OCI-LY1 (cell line): ENCODE results near the gene RNPEPL1.

Experiments used
- H2AFZ ChIP-seq: fragments of 200-600 bp; sonication (generic), shearing (Covaris generic); 2 replicates; pipeline ENCODE4 v1.6.0; 2014; ENCODE audit warnings: antibody characterized with exemption, mild to moderate bottlenecking, low read length
- H3F3A ChIP-seq: fragments of 200-600 bp; sonication (generic), shearing (Covaris generic); 2 replicates; pipeline ENCODE4 v1.6.0; 2014; ENCODE audit warnings: mild to moderate bottlenecking, antibody characterized with exemption, low read length, moderate library complexity; ENCODE audit not compliant: insufficient read depth
- H3K27ac ChIP-seq: fragments of 200-600 bp; sonication (generic); 2 replicates; pipeline ENCODE4 v1.5.1; 2014; ENCODE audit warnings: low read length, mixed run types, mild to moderate bottlenecking, low read depth; ENCODE audit not compliant: poor library complexity, severe bottlenecking
- H3K27me3 ChIP-seq: fragments of 200-600 bp; sonication (generic); 2 replicates; pipeline ENCODE4 v1.6.0; 2014; ENCODE audit warnings: antibody characterized with exemption, mild to moderate bottlenecking, low read length, moderate library complexity; ENCODE audit not compliant: insufficient read depth
- H3K36me3 ChIP-seq: fragments of 200-600 bp; sonication (generic); 2 replicates; pipeline ENCODE4 v1.6.1; 2014; ENCODE audit warnings: mild to moderate bottlenecking, antibody characterized with exemption, low read length, moderate library complexity, mixed read lengths; ENCODE audit not compliant: insufficient read depth
- H3K4me1 ChIP-seq: fragments of 200-600 bp; sonication (generic); 2 replicates; pipeline ENCODE4 v1.5.1; 2014; ENCODE audit warnings: mild to moderate bottlenecking, low read length, moderate library complexity; ENCODE audit not compliant: insufficient read depth, severe bottlenecking
- H3K4me2 ChIP-seq: fragments of 200-600 bp; sonication (generic), shearing (Covaris generic); 2 replicates; pipeline ENCODE4 v1.6.1; 2014; ENCODE audit warnings: low read length
- H3K4me3 ChIP-seq: fragments of 200-600 bp; sonication (generic); 2 replicates; pipeline ENCODE4 v1.5.1; 2014; ENCODE audit warnings: low read length, low read depth, mild to moderate bottlenecking, mixed read lengths; ENCODE audit not compliant: poor library complexity, severe bottlenecking
- H3K79me2 ChIP-seq: fragments of 200-600 bp; shearing (Covaris generic); 2 replicates; pipeline ENCODE4 v1.6.1; 2016; ENCODE audit warnings: mixed run types, low read length, mixed read lengths; ENCODE audit not compliant: insufficient read depth
- H3K9ac ChIP-seq: fragments of 200-600 bp; sonication (generic), shearing (Covaris generic); 2 replicates; pipeline ENCODE4 v1.6.1; 2014; ENCODE audit warnings: mild to moderate bottlenecking, low read length, mixed read lengths
- H3K9me2 ChIP-seq: fragments of 200-600 bp; sonication (generic), shearing (Covaris generic); 2 replicates; pipeline ENCODE4 v1.6.1; 2014; ENCODE audit warnings: low read depth, mild to moderate bottlenecking, low read length, mixed read lengths
- H3K9me3 ChIP-seq: fragments of 200-600 bp; shearing (Covaris generic); 2 replicates; pipeline ENCODE4 v1.6.1; 2014; ENCODE audit warnings: low read length, mixed read lengths
- H4K20me1 ChIP-seq: fragments of 200-600 bp; sonication (generic), shearing (Covaris generic); 2 replicates; pipeline ENCODE4 v1.6.0; 2016; ENCODE audit warnings: mild to moderate bottlenecking, low read length; ENCODE audit not compliant: insufficient read depth
- EZH2 ChIP-seq: fragments of 200-600 bp; sonication (generic), shearing (Covaris generic); IDR thresholded peaks from 2 replicates; pipeline ENCODE4 v1.8.0; 2017; ENCODE audit warnings: borderline replicate concordance, mixed run types, mild to moderate bottlenecking, antibody characterized with exemption, low read length, moderate library complexity, mixed read lengths
- TF ChIP-seq, protein P1 (sequence below): fragments of 200-600 bp; sonication (generic), shearing (Covaris generic); IDR thresholded peaks from 2 replicates; pipeline ENCODE4 v1.5.1; 2017; ENCODE audit warnings: mild to moderate bottlenecking, antibody characterized with exemption, low read length, moderate library complexity, mixed read lengths

The RNPEPL1 gene

DNA sequence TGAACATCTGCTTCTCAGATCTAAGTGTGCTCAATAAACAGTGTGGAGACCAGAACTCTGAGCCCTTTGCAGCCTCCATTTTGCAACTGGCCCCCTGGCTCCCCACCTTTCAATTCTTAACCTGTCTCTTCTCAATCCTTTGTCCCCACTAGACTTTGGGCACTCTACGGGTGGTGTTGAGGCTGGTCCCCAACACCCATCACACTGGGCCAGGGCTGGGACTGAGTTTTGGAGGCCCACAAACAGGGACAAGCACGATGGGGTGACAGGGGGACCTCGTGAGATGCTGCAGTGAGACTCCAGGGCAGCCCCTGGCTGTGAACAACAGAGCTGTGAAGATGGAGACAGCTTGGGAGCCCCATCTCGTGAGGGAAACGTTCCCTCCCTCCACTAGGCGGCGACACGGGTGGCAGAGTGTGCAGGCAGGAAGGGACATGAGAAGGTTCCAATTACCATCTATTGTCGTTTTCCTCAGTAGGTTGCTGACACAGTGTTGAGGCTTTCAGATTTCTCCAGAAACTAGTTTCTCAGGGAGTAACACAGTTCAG is 11.7 kb upstream of the RNPEPL1 start:
- Histone ChIP-seq H3F3A (no peaks in the 10 kb centered on the region), H3K9me3 (no peaks in the 10 kb centered on the region), H3K4me1 (peaks cover 35% of the 10 kb centered on the region), H3K79me2 (peaks cover 5% of the 10 kb centered on the region; the same call in 1 of the 2 replicates), H3K36me3 (peaks cover 29% of the 10 kb centered on the region), H3K4me3 (no peak overlapping the region), H4K20me1 (no peaks in the 10 kb centered on the region), H3K9me2 (no peaks in the 10 kb centered on the region), H3K4me2 (no peak overlapping the region), H3K9ac (no peak overlapping the region), H2AFZ (no peak overlapping the region), H3K27me3 (no peaks in the 10 kb centered on the region), H3K27ac (no peak overlapping the region)
- TF ChIP-seq EZH2, result no peak
- TF ChIP-seq, protein P1, sequence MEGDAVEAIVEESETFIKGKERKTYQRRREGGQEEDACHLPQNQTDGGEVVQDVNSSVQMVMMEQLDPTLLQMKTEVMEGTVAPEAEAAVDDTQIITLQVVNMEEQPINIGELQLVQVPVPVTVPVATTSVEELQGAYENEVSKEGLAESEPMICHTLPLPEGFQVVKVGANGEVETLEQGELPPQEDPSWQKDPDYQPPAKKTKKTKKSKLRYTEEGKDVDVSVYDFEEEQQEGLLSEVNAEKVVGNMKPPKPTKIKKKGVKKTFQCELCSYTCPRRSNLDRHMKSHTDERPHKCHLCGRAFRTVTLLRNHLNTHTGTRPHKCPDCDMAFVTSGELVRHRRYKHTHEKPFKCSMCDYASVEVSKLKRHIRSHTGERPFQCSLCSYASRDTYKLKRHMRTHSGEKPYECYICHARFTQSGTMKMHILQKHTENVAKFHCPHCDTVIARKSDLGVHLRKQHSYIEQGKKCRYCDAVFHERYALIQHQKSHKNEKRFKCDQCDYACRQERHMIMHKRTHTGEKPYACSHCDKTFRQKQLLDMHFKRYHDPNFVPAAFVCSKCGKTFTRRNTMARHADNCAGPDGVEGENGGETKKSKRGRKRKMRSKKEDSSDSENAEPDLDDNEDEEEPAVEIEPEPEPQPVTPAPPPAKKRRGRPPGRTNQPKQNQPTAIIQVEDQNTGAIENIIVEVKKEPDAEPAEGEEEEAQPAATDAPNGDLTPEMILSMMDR, result peak; percentile 70

DNA sequence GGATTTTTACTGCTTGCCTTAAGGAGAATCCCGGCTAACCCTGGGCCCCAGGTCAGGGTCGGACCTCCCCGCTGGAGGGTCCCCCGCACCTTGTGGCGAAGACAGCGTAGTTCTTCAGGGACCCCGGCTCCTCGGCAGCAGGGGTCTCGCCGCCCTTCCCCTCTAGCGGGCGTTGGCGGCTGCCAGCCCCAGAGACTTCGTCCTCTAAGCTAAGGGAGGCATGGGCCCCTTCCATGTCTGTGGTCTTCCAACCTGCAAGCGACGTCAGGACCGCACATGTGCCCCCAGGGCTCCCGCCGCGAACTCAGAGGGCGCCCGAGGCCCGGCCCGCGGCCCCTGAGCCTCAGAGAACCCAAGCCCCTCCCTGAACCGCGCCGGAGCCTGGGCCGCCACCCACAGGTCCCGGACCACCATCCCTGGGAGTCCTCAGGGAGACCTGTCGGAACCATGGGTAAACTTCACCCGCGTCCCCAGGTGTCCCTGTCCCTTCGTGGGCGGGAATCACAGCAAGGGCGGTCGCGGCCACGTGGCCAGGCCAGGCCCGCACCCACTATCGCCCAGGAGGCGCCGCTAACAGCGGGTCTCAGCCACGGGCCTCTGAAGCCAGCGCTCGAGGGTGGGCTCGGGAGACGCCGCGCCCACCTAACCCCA is 11.1 kb upstream of the RNPEPL1 start:
- TF ChIP-seq EZH2, result no peak
- TF ChIP-seq, protein P1, result 0 out of 2 replicates have a peak, but pooled peaks have one; percentile 10
- Histone ChIP-seq H3K79me2 (peaks cover 5% of the 10 kb centered on the region; the same call in 1 of the 2 replicates), H3K4me2 (peak overlapping the region; percentile 90), H4K20me1 (no peaks in the 10 kb centered on the region), H3K9me3 (no peaks in the 10 kb centered on the region), H3K36me3 (peaks cover 24% of the 10 kb centered on the region), H3F3A (no peaks in the 10 kb centered on the region), H3K27me3 (no peaks in the 10 kb centered on the region), H2AFZ (no peak overlapping the region), H3K4me3 (peak overlapping the region; percentile 50), H3K4me1 (peaks cover 41% of the 10 kb centered on the region), H3K27ac (no peak overlapping the region), H3K9me2 (no peaks in the 10 kb centered on the region), H3K9ac (no peak overlapping the region)

DNA sequence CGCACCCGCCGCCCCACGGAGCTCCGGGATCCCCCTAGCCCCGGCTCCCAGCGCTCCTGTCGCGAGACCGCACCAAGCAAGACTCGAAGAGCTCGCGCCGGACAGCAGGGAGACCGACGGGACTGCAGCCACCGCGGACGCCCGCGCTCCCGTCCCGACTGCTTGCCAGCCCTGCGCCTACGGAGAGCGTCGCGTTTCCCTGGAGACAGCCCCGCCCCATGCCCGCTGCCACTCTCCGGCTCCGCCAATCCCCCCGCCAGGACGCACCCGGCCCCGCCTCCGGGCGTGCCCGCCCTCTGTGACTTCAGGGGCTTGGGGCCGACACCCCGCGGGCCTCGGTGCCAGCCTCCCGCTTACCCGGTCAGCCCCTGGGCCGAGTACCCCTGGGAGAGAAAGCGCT is 10.5 kb upstream of the RNPEPL1 start, which contains the start of gene ANKMY1:
Gene ANKMY1 (minus strand): TSS at position 181 of the 400 bp plus-strand sequence. CDS start 653 bp downstream, outside the sequence.
- TF ChIP-seq EZH2, result no peak
- TF ChIP-seq, protein P1, result no peak
- Histone ChIP-seq H3K9me2 (no peaks in the 10 kb centered on the region), H3F3A (no peaks in the 10 kb centered on the region), H3K36me3 (peaks cover 24% of the 10 kb centered on the region), H3K4me2 (peak within 1 kb of the TSS; percentile 90), H2AFZ (no peak within 1 kb of the TSS), H3K4me3 (peak within 1 kb of the TSS; percentile 88), H3K4me1 (peaks cover 44% of the 10 kb centered on the region), H3K27me3 (no peaks in the 10 kb centered on the region), H3K27ac (peak within 1 kb of the TSS; percentile 81), H3K79me2 (peaks cover 5% of the 10 kb centered on the region; the same call in 1 of the 2 replicates), H3K9me3 (no peaks in the 10 kb centered on the region), H4K20me1 (no peaks in the 10 kb centered on the region), H3K9ac (no peak within 1 kb of the TSS; the same call in 1 of the 2 replicates)
